GM18868 (cell line): Measurements from ENCODE around the gene ASB10.
A peak's percentile ranks its signal among the peaks of the same experiment; 100 is the strongest.

ENCODE experiments used
- ATAC-seq: cut with Tn5 transposase; IDR thresholded peaks from one replicate; pipeline ENCODE4 v1.9.1; 2021; ENCODE audit warnings: mild to moderate bottlenecking, moderate library complexity; ENCODE audit not compliant: unreplicated experiment

ASB10 gene

DNA sequence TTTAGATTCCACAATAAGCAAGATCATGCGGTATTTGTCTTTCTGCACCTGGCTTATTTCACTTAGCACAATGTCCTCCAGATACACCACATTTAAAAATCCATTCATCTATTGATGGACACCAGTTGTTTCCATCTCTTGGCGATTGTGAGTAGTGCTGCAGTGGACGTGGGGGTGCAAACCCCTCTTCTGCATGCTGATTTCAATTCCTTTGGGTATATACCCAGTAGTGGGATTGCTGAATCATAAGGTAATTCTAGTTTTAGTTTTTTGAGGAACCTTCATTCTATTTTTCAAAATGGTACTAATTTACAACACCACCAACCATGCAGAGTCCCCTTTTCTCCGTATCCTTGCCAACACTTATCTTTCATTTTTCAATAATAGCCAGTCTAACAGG is 2.0 kb upstream of the ASB10 start:
- ATAC-seq: no peak

DNA sequence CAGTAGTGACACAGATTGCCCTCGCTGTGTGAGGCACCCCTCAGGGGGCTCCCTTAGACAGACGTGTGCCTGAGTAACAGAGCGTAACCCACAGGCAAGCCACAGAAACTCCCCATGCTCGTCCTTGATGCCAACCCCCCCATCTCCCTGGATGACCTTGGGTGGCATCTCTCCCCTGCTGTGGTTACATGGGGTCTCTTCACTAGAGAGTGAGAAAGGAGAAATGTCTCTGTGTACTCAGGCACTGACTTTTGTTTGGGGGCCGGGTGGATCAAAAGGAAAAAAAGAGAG is 1.1 kb upstream of the ASB10 start:
- no peak for ATAC-seq

DNA sequence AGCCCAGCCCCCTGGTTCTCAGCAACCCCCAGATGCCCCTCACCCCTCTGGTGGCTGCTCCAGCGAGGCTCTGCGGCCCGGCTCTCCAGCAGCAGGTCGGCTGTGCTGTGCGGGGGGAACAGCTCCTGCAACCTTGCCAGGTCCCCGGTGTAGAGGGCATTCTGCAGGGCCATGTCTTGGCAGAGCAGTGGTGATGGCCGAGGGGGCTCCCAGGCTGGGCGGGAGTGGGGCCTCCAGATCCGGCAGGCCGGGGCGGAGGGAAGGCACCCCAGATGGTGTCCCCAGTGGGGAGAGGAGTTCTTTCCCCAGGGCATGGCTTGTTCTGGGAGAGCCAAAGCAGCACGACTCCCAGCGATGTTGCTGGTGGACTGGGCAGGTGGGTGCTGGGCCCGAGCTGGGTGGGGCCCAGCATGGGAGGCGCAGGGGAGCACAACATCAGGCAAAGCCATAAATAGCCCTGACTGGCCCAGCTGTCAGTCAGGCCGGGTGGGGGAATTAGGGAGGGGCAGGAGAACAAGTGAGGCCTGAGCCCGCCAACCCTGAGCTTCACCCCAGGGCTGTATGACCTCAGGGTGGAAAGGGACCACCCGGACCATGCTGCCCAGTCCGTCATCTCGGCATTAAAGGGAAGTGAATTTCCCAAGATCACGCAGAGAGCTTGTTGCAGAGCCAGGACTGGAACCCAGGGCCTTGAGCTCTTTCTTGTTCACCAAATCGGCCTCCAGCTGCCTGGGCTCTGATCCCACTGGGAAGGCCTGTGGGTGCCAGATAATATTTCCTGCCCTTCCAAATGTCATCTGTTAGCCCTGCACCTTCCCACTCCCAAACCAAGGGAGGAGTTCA is 580 bp upstream of the ASB10 start:
- ATAC-seq: no peak

DNA sequence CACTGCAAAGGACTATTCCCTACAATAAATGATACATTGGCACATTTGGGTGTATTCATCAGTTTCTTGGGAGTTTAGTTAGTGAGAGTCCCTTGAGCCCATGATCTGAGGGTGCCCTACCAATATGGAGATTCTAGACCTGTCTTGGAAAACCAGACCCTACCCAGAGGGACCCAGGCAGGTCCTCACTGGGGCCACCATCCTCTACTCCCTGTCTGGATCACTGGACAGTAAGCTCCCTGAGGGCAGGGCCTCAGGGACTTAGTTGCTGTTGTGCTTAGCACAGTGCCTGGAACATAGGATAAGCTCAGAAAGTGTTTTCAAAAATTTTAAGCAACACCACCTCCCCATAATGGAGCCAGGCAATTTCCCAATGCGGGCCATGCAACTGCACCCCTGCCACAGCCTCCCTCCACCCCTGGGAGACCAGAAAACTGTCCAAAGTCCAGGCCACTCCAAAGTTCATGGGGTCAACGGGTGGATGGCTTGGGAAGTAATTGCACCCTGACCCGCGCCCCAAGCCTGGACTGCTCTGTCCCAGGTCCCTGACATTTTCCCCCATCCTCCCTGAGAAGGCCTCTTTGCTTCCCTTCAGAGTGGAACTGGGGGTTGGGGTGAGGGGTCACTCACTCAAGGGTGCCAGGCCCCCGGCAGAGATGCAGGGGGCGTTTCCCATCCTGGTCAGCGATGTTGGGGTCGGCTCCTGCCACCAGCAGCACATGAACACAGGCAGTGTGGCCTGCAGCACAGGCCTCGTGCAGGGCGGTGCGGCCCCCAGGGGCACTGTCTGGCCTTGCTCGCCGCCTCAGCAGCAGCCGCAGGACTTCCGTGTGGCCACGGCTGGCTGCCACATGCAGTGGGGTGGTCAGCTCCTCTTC is 1.0 kb downstream of the ASB10 start:
- no peak for ATAC-seq

DNA sequence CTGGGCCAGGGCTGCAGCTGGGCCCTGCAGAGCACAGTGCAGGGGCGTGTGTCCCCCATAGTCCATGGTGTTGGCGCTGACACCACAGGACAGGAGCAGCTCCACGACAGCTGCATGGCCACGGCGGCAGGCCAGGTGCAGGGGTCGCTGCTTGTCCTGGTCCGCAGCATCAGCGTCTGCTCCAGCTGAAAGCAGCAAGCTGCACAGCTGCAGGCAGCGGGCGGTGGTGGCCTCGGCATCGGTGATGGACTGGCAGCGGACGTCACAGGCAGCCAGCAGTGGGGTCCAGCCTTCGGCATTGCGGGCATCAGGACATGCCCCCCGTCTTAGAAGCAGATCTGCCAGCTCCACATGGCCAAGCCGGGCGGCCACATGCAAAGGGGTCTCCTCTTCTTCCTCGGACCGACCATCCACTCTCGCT is 6.0 kb downstream of the ASB10 start:
- ATAC-seq: no peak

DNA sequence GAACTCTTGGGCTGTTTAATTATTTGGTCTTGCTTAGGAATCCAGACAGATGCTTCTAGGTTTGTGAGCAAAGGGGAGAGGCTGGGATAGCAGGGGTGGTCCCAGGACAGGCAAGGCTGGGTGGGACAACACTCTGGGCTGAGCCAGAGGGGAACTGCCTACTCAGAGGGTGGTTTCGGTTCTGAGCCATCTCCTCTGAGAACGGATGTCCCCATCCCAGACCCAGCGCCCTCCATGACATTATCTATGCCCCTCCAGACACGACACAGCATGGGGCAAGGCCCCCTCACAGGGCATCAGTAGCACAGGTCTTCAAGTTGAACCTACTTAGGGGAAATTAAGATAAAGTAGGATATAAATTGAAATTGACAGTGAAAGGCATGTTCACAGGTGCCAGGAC is 7.1 kb downstream of the ASB10 start:
- no peak for ATAC-seq

DNA sequence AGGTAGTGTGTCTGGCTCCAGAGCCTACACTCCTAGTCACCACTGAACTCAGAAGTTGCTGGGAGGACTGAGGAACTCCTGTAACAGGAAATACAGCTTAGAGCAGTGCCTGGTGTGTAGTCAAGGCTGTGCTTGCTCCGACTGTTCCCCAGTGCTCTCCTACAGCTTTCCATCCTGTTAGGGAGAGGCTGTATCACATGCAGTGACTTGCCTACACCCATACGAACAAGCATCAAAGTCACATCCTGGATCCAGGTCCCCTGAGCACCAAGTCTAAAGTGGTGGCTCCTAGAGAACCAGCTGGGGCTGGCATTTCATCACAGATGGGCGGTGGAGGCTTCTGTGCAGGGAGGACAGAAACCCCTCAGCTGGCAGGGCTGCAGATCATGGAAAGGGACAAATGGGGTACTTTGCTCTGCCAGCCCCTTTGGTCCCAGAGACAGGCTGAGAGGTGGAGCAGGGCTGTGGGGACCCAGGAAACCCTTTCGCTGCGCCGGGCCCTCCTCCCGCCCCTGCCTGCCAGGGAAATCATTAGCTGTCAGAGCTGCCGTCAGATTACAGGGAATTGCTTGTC is 7.7 kb downstream of the ASB10 start:
- ATAC-seq: no peak

DNA sequence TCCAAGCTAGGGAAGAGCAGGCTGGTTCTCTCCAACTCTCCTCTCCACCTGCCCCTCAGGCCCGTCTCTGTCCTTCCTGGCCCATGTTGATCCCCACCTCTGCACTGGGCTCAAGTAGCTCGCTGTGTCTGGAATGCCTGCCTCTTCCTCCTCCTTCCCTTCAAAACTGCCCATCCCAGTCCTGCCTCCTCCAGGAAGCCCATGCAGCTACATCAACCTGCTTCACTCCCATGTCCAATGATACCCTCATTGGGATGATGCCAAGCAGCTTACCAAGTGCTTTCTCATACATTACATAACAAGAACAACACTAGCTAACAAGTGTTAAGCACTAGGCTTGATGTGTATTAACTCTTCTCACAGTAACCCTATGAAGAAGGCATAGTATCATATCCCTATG is 8.2 kb downstream of the ASB10 start:
- no peak for ATAC-seq

DNA sequence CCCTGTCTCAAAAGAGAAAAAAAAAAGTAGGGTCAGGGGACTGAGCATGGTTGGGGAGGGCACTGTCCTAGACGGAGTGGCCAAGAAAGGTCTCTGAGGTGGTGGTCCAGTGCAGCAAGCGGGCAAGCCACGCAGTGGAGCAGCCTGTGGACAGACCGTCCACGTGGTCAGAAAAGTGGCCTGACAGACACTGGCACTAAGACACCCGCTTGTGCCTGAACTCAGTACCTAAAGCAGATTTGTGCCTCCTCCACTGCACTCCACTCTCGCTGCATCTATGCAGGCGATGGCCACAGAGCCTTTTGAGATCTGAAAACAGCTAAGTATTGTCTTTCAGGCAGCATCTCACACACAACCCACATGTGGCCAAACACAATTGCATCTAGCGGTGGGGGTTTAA is 8.8 kb downstream of the ASB10 start:
- no peak for ATAC-seq

DNA sequence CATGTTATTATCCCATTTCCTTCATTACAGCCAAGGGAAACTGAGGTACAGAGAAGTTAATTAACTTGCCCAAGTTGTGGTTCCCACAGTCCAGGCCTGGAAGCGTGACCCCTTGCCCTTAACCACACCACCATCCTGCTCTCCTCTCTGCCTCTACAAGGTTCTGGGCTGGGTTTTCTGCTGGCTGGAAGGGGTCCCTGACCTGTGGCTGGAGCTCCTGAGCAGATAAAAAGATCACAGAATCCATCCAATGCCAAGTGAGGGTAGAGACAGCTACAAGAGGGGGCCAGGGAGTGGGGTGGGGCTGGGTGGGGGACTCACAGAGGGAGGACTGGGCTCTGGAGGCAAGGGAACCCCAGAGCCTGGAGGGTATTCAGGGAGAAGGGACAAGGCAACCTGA is 9.7 kb downstream of the ASB10 start:
- ATAC-seq: no peak

DNA sequence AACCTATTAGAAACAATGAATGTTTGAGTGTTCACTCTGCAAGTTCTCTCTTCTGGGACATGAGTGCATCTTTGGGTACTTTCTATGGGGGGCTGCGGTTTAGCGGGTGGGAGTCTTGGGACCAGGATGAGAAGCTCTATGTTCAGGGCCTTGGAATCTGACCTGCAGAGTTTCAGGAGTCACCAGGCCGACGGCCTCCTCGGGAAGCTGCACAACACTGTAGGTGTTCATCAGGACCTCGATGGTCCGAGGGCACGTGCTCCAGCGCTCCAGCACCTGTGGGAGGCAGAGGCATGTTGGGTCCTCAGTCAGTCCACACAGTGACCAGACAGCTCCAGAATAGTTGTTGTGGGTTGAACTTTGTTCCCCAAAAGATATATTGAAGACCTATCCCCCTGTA is 10.6 kb downstream of the ASB10 start:
- ATAC-seq: no peak

DNA sequence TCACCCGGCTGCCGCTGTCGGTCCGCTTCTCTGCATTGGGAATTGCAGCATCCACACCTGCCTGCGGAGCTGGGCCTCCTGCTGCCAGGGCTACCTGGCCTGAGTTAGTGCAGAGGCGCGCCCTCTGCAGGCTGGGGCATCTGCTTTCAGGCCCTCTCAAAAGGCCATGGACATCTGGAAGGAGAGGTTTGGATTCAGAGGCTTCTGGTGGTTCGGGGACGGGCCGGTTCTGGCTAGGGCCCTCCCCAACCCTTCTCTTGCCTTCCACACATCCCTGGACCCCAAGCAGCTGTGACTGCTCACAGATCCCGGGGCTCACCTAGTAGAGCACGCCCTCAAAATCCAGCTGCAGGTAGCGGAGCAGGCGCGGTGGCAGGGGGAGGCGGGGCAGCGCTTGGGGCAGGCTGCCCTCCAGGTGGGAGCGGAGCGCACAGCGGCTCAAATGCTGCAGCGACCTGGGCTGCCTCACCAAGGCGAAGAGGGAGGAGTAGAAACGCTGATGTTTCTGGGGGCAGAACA is 11.2 kb downstream of the ASB10 start:
- ATAC-seq: no peak

DNA sequence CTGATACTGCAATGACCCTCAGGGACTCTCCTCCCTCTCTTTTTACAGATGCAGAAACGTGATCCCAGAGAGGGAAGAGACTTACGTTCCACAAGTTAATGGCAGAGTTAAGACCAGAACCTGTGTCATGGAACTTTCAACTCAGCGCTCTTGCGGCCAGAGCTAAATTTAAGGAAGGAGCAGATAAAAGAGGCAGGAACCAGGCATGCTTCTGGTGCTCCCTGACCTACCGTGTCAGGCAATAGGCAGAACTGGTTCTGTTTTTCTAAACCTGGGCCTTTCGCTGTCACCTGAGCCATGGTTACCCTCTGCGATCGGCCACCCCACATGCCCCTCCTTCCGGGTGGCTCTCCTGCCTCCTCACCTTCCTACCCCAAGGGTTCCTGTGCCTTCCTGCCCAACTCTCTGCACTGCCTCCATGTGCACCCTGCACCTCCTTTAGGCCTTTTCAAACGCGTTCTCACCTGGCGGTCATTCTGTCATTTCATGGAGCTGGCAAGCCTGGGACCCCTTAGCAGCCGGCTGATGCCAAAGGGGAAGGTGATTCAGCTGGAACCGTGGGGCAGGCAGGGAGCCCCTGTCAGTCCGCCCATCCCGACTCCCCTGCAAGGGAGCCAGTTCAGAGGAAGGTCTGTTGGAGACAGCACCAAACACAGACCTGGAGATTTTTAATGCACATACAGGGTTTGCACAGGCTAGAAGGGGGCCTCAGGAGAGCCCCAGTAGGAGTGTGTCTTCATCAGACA is 11.8 kb downstream of the ASB10 start:
- ATAC-seq: no peak

DNA sequence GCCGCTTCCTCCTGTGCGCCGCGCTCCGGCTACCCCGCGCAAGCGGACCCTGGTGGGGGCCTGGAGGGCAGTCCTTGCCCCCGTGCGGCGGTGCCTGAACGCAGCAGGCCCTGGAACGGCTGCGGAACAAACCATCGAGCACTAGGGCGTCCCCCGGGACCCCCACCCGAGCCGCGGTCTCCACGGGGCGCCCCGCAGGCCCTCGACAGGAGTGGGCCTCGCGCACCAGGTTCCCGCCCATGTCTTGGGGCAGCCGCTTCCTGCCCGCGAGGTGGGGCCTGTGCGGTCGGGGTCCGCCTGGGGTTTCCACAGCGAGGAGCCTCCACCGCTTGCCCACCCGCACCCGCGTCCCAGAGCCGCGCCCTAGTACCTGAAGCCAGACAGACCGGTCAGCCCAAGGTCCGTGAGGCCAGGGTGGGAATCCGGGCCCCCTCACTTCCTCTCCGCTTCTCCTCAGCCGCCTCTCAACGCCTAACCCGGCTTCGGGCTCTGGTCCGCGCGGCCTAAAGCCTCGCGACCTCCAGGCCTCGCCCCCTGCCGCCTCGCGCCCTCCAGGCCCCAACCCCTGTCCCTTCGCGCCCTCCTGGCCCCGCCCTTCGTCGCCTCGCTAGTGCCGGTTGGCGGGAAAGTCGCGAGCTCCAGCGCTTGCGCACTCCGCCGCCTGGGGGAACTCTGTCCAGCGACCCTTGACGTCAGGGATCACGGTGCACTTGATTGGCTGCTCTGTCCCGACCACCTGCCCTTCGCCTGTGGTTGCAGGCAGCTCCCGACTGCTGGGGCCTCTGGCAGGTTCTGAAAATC is 12.6 kb downstream of the ASB10 start:
- ATAC-seq: no peak

DNA sequence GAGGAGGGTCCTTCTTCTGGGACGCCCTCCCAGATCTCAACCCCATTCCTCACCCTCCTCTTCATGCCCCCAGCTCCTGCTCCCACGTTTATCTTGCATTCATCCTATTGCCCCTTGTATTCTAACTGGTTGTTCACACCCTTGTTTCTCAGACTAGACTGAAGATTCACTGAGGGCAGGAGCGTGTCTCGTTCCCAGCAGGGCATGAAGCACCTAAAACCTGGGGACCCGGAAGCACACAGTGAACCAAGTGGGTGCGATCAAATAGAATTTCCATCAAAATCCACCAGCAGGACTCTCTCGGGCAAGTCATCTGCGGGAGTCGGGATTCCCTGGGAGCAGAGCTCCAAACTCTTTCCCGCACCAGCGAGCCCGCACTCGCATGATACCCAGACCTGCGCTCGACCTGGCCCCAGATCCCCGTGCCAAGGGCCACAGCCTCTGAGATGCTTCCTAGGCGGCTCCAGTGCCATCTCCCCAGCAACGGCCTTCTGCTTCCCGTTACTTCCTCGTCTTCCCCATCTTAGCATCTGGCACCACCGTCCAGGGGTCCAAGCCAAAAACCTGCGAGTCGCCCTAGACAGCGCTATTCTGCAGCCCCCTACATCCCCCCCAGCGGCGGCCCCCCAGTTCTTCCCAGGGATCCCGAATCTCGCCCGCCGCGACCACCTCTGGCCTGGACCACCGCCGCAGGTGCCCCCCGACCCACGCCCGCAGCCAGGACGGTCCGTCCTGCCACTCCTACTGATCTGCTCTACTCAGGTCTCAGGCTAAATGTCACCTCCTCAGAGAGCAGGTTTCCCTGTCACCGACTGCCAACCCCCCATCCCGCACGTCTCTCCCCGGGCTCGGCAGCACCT is 13.4 kb downstream of the ASB10 start:
- no peak for ATAC-seq

DNA sequence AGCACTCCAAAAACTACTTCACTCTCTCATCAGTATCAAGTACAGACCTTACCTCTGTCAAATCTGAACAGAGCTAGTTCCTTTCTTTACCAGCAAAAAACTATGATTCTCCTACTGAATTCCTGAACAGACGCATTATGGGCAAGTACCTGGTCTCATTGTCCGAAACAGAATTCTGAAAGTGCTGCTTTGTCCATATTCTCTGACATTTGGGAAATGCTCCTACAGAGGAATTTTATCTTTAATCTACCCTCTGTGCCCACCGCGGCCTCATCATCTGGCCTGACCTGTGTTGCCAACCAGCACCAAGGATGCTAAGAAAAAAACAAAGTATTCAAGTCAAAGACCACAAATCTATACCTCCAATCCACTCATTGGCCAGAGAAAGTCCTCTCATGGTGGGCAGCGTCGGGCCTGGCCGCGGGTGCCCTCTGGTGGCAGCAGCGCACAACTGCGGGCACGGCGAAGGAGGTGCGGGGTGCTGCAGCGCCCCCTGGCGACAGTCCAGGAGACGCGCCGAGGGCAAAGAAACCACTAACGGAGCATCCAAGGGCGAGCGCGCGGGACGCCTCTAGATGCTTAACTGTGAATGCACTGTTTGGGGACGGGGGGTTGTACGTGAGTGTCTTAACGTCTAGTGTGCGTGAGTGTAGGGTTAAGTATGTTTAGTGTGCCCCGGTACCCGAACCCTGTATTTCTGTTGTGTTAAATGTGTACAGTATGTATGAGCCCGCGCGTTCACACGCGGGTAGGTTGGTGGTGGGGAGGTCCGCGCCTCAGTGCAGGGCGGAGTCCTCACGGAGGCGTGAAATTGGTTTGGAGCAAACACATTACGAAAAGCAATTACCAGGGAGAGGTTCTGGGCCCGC is 14.5 kb downstream of the ASB10 start:
- peak; percentile 73 for ATAC-seq

DNA sequence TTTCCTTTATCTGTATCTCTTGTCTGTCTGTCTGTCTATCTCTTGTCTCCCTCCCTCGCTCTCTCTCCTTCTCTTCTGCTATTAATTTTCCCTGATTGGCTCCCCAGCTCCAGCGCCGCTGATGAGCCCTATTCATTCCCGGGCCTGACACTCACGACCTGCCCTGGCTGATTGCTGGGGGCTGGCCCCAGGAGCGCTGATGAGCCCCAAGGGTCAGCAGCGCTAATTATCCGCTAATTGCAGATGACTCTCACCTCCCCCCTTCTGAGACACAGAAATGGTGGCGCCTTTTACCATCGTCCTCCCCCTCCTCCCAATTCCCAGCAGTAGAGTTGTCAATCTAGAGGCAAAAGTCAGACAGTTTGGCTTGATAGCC is 18.3 kb downstream of the ASB10 start:
- no peak for ATAC-seq

DNA sequence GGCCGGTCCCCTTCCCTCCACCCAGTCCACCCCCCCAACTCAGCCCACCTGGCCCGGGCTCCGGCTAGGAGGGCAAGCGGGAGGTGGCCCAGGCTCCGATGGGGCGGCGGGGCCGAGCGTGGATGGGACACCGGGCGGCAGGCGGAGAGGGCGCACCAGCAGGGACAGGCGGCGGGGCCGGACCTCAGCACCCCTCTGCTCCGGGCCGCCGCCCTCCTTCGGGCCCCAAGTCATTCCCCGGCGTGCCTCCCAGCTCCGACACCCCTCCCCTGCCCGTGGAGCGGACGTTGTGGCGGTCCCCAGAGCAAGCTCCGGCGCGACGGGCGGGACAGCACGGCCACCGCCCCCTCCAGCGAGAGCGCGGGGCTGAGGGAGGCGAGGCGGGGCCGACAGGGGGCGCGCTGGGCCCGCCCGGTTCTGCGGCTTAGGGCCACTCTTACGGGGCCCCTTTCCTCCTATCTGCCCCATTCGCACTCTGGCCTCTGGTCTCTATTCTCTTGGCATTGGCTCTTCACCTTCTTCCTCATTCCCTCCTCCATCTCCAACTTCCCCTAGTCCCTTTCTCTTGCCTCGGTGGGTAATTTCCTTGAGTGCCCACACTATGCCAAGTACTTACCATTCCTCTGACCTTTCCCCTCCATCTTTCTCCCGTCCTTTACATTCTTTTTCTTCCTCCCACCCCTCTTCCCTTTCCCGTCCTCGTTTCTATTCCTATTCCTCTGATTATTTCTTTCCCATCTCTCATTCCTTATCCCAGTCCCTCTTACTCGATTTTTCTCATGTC is 18.9 kb downstream of the ASB10 start:
- ATAC-seq: no peak
